Measurements from ENCODE around the gene FADD.

- no peak for TF ChIP-seq POLR2A (IDR thresholded peaks at IDR 0.05)
- no peak for TF ChIP-seq CTCF (IDR thresholded peaks at IDR 0.05)
Measured at GRCh38 chr11:70233511-70233934, 30.4 kb downstream of the FADD start.
